Epithelial cell of esophagus (primary cell): Measurements from ENCODE around the gene FRK.

Experiments
- DNase-seq: peaks from one replicate; pipeline ENCODE4 v3.0.0; 2010; ENCODE audit warnings: low read depth
- H3K4me3 ChIP-seq: 2 replicates; pipeline ENCODE4 v1.5.1; 2011; ENCODE audit warnings: mild to moderate bottlenecking, low read length, control low read depth
- TF ChIP-seq, protein P1 (sequence below): IDR thresholded peaks from 2 replicates; pipeline ENCODE4 v1.5.1; 2011; ENCODE audit warnings: low read depth, mild to moderate bottlenecking, low read length, control low read depth, inconsistent platforms; ENCODE audit not compliant: insufficient read depth; ENCODE audit errors: missing control alignments

The FRK gene

DNA sequence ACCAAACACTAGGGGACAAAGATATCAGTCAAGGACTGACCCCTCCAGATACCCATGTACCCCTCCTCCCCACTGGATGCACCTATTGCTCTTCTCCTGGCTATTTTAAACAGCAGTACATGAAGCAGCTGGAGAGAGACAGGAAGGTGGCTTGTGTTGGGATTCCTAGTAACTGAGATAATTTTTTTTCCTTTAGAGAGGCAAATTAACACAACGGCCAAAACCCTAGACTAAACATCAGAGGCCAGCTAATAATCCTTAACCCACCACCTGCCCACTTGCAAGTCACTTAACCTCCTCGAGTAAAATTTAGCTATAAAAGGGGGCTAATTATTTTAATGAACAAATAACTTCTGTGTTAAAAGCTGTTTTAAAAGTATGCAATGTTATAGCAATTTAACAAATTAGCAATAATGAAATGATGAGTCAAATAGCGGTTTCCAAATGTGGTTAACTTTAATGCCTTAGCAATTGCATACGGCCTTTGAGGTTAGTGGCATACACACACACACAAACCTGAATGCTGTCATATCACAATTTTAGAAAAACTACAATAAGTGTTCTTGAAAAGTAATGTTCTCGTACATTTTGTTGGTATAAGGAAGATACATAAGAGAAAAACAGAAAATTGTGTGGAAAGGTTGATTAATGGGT lies 151.7 kb downstream of the FRK start:
- no peak overlapping the region for H3K4me3 ChIP-seq
- TF ChIP-seq, protein P1, sequence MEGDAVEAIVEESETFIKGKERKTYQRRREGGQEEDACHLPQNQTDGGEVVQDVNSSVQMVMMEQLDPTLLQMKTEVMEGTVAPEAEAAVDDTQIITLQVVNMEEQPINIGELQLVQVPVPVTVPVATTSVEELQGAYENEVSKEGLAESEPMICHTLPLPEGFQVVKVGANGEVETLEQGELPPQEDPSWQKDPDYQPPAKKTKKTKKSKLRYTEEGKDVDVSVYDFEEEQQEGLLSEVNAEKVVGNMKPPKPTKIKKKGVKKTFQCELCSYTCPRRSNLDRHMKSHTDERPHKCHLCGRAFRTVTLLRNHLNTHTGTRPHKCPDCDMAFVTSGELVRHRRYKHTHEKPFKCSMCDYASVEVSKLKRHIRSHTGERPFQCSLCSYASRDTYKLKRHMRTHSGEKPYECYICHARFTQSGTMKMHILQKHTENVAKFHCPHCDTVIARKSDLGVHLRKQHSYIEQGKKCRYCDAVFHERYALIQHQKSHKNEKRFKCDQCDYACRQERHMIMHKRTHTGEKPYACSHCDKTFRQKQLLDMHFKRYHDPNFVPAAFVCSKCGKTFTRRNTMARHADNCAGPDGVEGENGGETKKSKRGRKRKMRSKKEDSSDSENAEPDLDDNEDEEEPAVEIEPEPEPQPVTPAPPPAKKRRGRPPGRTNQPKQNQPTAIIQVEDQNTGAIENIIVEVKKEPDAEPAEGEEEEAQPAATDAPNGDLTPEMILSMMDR, result no peak
- DNase-seq, result no peak

DNA sequence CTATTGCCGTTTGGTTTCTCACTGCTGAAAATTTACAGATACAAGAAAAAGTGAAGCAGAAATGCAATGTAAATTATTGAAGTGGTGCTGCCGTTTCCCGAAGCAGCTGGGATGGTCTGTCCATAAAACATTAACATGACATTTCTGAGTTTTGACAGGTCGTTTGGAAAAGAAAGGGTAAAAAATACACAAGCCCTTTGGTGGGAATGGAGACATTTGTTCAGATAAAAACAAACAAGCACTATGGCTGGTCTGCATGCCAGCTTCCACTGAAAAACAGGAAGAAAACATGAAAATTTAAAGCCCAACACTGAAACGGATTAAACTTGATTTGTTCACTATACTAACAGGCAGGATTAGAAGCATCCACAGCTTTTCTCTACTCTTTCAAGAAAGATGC lies 155.2 kb downstream of the FRK start:
- TF ChIP-seq, protein P1, result no peak
- DNase-seq, result no peak
- H3K4me3 ChIP-seq, result no peak overlapping the region

DNA sequence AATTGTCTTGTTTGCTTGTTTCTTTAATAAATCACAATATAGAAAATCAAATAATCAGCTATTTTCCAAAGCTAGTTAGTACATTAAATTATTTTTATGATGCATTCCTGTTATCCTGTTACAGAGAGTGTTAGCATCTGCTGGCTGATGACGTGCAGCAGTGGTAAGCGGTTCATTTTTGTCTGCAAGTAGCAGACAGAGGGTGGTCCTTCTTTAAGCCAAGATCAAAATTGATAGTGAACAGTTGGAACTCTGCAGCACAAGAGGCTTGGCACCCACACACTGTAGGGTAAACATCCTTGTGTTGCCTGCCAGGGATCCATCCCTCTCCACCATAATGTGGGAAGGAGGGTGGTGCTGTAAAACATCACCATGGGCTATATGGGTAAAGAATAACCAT lies 158.3 kb downstream of the FRK start:
- H3K4me3 ChIP-seq, result no peak overlapping the region
- TF ChIP-seq, protein P1, result no peak
- DNase-seq, result no peak

DNA sequence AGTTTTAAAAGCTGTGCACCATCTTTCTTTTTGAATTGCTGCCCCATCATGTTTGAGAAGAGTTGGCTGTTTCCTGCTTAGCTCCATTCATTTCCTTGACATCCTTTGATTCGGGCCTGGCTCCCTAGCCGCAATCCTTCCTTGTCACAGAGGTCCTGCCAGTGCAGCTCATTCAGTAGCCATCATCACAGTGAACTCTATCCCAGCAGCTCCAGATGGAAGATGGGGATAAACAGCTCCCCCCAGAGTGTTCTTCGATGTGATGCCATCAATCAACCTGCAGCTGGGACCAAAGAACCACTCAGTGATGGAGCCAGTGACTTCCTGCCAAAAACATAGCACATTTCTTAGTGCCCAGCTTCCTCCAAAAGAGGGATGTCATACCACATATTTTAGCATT lies 158.8 kb downstream of the FRK start:
- DNase-seq, result no peak
- H3K4me3 ChIP-seq, result no peak overlapping the region
- TF ChIP-seq, protein P1, result no peak

DNA sequence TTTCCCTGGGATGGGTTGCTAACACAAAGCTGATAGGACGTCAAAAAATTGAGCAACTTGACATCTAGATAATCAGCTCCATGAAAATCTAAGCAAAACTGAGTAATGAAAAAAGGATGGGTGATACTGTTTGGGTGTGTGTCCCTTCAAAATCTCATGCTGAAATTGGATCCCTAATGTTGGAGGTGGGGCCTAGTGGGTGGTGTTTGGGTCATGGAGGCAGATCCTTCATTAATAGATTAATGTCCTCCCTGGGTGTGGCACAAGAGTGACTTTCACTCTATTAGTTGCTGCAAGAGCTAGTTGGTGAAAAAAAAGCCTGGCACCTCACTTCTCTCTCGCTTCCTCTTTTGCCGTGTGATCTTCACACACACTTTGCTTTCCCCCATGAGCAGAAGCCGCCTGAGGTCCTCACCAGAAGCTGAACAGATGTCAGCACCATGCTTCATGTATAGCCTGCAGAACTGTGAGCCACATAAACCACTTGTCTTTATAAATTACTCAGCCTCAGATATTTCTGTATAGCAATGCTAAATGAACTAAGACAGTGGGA lies 160.9 kb downstream of the FRK start:
- no peak for DNase-seq
- TF ChIP-seq, protein P1, result no peak
- H3K4me3 ChIP-seq, result no peak overlapping the region

DNA sequence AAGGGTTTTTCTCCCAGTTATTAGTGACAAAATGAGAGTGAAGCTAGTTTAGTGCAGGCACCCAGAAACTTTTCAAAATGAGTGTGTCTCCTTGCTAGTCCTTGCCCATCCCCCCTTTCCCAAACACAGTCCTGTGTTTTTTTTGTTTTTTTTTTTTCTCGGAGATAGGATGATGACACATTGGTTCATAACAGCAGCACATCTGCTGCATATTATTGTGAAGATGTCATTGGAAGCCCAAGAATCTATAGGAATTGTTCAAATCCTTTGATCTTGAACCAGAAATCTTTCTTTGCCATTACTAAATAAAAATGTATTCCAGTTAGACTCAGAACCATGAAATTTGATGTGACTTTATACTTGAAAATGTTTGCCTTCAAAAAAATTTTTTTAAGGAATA lies 162.4 kb downstream of the FRK start:
- DNase-seq, result no peak
- TF ChIP-seq, protein P1, result no peak
- no peak overlapping the region for H3K4me3 ChIP-seq

DNA sequence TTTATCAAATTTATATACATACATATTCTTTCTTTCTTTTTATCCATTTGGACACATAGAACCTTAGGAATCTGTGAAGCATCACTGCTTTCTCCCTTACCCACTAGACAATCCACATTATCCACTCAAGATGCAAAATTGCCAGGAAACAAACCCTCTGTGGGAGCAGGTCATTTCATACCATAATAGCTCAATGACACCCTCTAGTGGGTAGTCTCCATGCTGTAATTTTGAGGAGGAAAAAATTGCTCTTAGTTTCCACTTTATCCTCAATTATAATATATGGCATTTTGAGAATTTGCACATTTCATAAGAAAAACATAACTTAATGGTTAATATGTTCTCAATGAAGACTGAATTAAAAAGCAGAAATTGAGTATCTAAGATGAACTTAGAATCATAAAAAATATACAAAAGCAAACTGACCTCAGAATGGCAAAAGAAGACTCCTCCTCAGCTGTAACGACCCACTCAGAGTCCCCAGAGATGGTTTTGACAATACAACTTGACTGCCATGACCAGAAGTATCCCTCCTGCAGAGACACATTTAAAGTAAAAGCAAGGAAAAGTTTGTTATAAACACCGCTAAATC lies 164.1 kb downstream of the FRK start:
- no peak overlapping the region for H3K4me3 ChIP-seq
- TF ChIP-seq, protein P1, result peak; percentile 87
- peak; percentile 52 for DNase-seq
